ENCODE data around the gene KLHL22.
"Not testable (repeated sequence)": the region's sequence is repeated elsewhere in the genome, so short reads cannot be mapped to it uniquely, and the experiment has no call there.

GRCh38 chr22:20409385-20409784 is 86.2 kb downstream of the KLHL22 start:
- not testable (repeated sequence) for TF ChIP-seq PLRG1 (conservative IDR thresholded peaks at IDR 0.05); CTCF (CRISPR knock-in tag; IDR thresholded peaks at IDR 0.05); ZBTB1 (CRISPR knock-in tag; IDR thresholded peaks at IDR 0.05; ENCODE audit: borderline replicate concordance); DRAP1 (CRISPR knock-in tag; IDR thresholded peaks at IDR 0.05); PATZ1 (CRISPR knock-in tag; IDR thresholded peaks at IDR 0.05); SIN3A (IDR thresholded peaks at IDR 0.05; ENCODE audit: borderline replicate concordance, low read depth, low read length); ZNF274 (CRISPR knock-in tag; IDR thresholded peaks at IDR 0.05); KAT8 (CRISPR knock-in tag; IDR thresholded peaks at IDR 0.05); REST (IDR thresholded peaks at IDR 0.05; ENCODE audit: borderline replicate concordance in 1 of 2, low read depth in 1 of 2, low read length in 2 of 2); RBM39 (IDR thresholded peaks at IDR 0.05; ENCODE audit: low read depth, low read length, poor library complexity, severe bottlenecking); JUND (CRISPR knock-in tag; IDR thresholded peaks at IDR 0.05); UBTF (CRISPR knock-in tag; IDR thresholded peaks at IDR 0.05); THRA (CRISPR knock-in tag; IDR thresholded peaks at IDR 0.05; ENCODE audit: borderline replicate concordance)

All from HepG2 (cell line).